Panc1 (cell line): ENCODE data around the gene BTRC. TPM values are rescaled to one million over a fixed set of nuclear protein-coding genes. Genes with fewer than 3 reads are reported as not detected.

Experiments
- ATAC-seq: fragments of 200-7000 bp; cut with Tn5 transposase; 2 replicates; pipeline ENCODE4 v1.9.1; 2020; ENCODE audit warnings: mild to moderate bottlenecking, moderate library complexity
- BruUV-seq: library from RNA; stranded (reverse); fragments of 400-500 nt; replicated peaks from 2 replicates; lab custom pipeline; 2021; lab: Mats Ljungman, UMichigan
- CTCF ChIA-PET: fragments of 300-600 bp; sonication (Branson Sonifier 250); formaldehyde crosslinking; loops from one replicate; lab custom pipeline; 2022; ENCODE audit warnings: antibody characterized with exemption; lab: Charles Lee
- POLR2A ChIA-PET: fragments of 300-600 bp; sonication (Branson Sonifier 250); formaldehyde crosslinking; loops from one replicate; lab custom pipeline; 2022; ENCODE audit warnings: antibody characterized with exemption; lab: Charles Lee
- DNase-seq: peaks from one replicate; pipeline ENCODE4 v3.0.0-alpha.2; 2010; ENCODE audit warnings: low read depth, low spot score
- H3K27ac ChIP-seq: 2 replicates; pipeline ENCODE4 v1.5.1; 2011; ENCODE audit warnings: mild to moderate bottlenecking, low read length, inconsistent platforms
- H3K27me3 ChIP-seq: fragments of 200-500 bp; sonication (Bioruptor generic); 2 replicates; pipeline ENCODE4 v1.6.0; 2014; ENCODE audit warnings: low read length, inconsistent platforms; ENCODE audit not compliant: control insufficient read depth, insufficient read depth
- H3K36me3 ChIP-seq: fragments of 200-500 bp; sonication (Bioruptor generic); 2 replicates; pipeline ENCODE4 v1.5.1; 2014; ENCODE audit warnings: inconsistent platforms, mild to moderate bottlenecking, low read length, moderate library complexity; ENCODE audit not compliant: control insufficient read depth, insufficient read depth
- H3K4me1 ChIP-seq: 2 replicates; pipeline ENCODE4 v1.5.1; 2011; ENCODE audit warnings: inconsistent platforms, mild to moderate bottlenecking, low read length, moderate library complexity; ENCODE audit not compliant: control insufficient read depth, insufficient read depth
- H3K4me3 ChIP-seq, 2 experiments: 2 replicates each; pipeline ENCODE4 v1.5.1; 2011 to 2012; ENCODE audit warnings: low read depth in 2 of 2, low read length in 2 of 2, mild to moderate bottlenecking in 2 of 2, inconsistent platforms in 1 of 2, moderate library complexity in 1 of 2
- H3K9me3 ChIP-seq: fragments of 200-500 bp; sonication (Bioruptor generic); 2 replicates; pipeline ENCODE4 v1.5.1; 2014; ENCODE audit warnings: low read depth, mild to moderate bottlenecking, inconsistent platforms, low read length, moderate library complexity; ENCODE audit not compliant: control insufficient read depth, insufficient read depth
- POLR2AphosphoS5 ChIP-seq: IDR thresholded peaks from 2 replicates; pipeline ENCODE4 v1.6.1; 2012; ENCODE audit warnings: mild to moderate bottlenecking, low read depth, low read length, moderate library complexity
- SIN3A ChIP-seq: IDR thresholded peaks from 2 replicates; pipeline ENCODE4 v1.6.1; 2012; ENCODE audit warnings: low read depth, mild to moderate bottlenecking, low read length, moderate library complexity, borderline replicate concordance; ENCODE audit not compliant: insufficient read depth
- TCF7L2 ChIP-seq: IDR thresholded peaks from 2 replicates; pipeline ENCODE4 v1.6.1; 2011; ENCODE audit warnings: mild to moderate bottlenecking, low read depth, low read length, inconsistent platforms
- in situ Hi-C: cut with HindIII; loops from 2 replicates; pipeline ENCODE4 v1.10.0; 2016; ENCODE audit warnings: low sequenced_read_pairs, low pct_unique_long_range_greater_than_20kb
- intact Hi-C: fragments of 100-400 bp; cut with micrococcal nuclease; formaldehyde crosslinking; loops from one replicate; pipeline ENCODE4 v1.10.0; 2022; ENCODE audit not compliant: unreplicated experiment
- total RNA-seq: library from RNA; stranded (reverse); gene quantifications from one replicate; pipeline ENCODE4 v1.2.1, GENCODE V29; 2021; ENCODE audit not compliant: unreplicated experiment
- TF ChIP-seq, protein P1 (sequence below), 2 experiments: IDR thresholded peaks; 2 replicates each; pipeline ENCODE4 v1.6.1; 2011 to 2012; ENCODE audit warnings: low read depth in 2 of 2, control low read depth in 1 of 2, low read length in 1 of 2, mild to moderate bottlenecking in 1 of 2, moderate library complexity in 1 of 2; ENCODE audit not compliant: insufficient read depth in 1 of 2
- TF ChIP-seq, protein P2 (sequence below): fragments of 450-650 bp; IDR thresholded peaks from 2 replicates; pipeline ENCODE4 v1.5.1; 2017; ENCODE audit warnings: mild to moderate bottlenecking

BTRC gene
- total RNA-seq, 1 experiment from 2014 or later: 22.1 TPM

DNA sequence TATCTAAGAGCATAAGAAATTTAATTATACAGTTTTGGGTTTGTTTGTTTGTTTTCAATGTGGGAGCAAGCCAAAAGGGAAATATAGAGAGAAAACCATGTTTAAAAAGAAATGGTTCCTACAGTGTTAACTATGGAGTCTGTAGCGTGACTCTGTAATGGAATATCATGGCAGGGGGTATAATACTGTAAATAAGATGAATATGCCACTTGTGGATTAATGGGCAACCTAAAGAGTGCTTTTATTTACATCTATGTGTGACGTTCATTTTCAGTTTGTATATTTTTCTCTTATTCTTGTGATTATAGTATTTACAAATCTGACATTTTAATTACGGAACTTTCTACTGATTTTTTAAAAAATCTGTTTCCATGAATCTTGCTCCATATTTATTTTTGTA lies 138.2 kb downstream of the BTRC start:
- Histone ChIP-seq H3K36me3 (no peaks in the 10 kb centered on the region), H3K4me1 (no peaks in the 10 kb centered on the region), H3K27me3 (no peaks in the 10 kb centered on the region), H3K9me3 (no peaks in the 10 kb centered on the region), H3K4me3 (no peak overlapping the region), H3K27ac (no peak overlapping the region)
- no peak for DNase-seq
- TF ChIP-seq TCF7L2: no peak
- TF ChIP-seq, protein P1, sequence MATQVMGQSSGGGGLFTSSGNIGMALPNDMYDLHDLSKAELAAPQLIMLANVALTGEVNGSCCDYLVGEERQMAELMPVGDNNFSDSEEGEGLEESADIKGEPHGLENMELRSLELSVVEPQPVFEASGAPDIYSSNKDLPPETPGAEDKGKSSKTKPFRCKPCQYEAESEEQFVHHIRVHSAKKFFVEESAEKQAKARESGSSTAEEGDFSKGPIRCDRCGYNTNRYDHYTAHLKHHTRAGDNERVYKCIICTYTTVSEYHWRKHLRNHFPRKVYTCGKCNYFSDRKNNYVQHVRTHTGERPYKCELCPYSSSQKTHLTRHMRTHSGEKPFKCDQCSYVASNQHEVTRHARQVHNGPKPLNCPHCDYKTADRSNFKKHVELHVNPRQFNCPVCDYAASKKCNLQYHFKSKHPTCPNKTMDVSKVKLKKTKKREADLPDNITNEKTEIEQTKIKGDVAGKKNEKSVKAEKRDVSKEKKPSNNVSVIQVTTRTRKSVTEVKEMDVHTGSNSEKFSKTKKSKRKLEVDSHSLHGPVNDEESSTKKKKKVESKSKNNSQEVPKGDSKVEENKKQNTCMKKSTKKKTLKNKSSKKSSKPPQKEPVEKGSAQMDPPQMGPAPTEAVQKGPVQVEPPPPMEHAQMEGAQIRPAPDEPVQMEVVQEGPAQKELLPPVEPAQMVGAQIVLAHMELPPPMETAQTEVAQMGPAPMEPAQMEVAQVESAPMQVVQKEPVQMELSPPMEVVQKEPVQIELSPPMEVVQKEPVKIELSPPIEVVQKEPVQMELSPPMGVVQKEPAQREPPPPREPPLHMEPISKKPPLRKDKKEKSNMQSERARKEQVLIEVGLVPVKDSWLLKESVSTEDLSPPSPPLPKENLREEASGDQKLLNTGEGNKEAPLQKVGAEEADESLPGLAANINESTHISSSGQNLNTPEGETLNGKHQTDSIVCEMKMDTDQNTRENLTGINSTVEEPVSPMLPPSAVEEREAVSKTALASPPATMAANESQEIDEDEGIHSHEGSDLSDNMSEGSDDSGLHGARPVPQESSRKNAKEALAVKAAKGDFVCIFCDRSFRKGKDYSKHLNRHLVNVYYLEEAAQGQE (IDR thresholded peaks at IDR 0.05; ENCODE audit: insufficient read depth in 1 of 2, low read depth in 2 of 2, low read length in 1 of 2): no peak
- ATAC-seq: no peak
- POLR2A ChIA-PET: interaction anchor here (0.6 kb wide), 1 partner anchor 18 kb away, joined by 3 read pairs; no protein-coding TSS in a partner anchor
- intact Hi-C loops: no loop called here
- no TSS peak for BruUV-seq
- CTCF ChIA-PET: no interaction called here
- in situ Hi-C loops: no loop called here

DNA sequence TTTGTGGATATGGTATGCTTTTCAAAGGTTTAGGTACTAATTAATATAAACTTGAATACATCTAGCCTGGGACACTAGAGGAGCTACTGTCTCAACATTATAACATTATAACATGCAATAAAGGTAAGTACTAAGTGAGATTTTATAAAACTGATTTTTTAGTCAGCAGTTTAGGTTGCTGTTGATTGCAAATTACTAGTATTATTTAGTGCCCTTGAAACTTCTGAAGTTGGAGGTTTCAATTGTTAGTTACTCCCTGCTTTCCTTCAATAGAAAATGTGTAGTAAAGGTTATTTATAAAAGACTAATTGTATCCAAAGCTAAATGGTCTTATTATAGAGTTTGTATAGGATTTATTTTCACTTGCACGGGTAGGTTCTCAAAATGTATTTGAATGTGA lies 138.8 kb downstream of the BTRC start:
- TF ChIP-seq POLR2AphosphoS5: no peak
- TF ChIP-seq, protein P2, sequence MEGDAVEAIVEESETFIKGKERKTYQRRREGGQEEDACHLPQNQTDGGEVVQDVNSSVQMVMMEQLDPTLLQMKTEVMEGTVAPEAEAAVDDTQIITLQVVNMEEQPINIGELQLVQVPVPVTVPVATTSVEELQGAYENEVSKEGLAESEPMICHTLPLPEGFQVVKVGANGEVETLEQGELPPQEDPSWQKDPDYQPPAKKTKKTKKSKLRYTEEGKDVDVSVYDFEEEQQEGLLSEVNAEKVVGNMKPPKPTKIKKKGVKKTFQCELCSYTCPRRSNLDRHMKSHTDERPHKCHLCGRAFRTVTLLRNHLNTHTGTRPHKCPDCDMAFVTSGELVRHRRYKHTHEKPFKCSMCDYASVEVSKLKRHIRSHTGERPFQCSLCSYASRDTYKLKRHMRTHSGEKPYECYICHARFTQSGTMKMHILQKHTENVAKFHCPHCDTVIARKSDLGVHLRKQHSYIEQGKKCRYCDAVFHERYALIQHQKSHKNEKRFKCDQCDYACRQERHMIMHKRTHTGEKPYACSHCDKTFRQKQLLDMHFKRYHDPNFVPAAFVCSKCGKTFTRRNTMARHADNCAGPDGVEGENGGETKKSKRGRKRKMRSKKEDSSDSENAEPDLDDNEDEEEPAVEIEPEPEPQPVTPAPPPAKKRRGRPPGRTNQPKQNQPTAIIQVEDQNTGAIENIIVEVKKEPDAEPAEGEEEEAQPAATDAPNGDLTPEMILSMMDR: no peak
- TF ChIP-seq, protein P1 (IDR thresholded peaks at IDR 0.05; ENCODE audit: insufficient read depth in 1 of 2, low read depth in 2 of 2, low read length in 1 of 2): no peak
- no peak for TF ChIP-seq TCF7L2
- no peak for TF ChIP-seq SIN3A
- Histone ChIP-seq H3K36me3 (no peaks in the 10 kb centered on the region), H3K9me3 (no peaks in the 10 kb centered on the region), H3K27me3 (no peaks in the 10 kb centered on the region), H3K4me1 (no peaks in the 10 kb centered on the region), H3K4me3 (no peak overlapping the region), H3K27ac (no peak overlapping the region)
- ChIA-PET POLR2A (no interaction called here), CTCF (no interaction called here)
- no peak for ATAC-seq
- BruUV-seq: no TSS peak
- in situ Hi-C loops (no loop called here), intact Hi-C loops (no loop called here)
- DNase-seq: no peak
